Right ventricle myocardium superior (tissue), 1 donor: ENCODE data around the gene CNPY4. TPM values are rescaled to one million over a fixed set of nuclear protein-coding genes. Genes with fewer than 3 reads are reported as not detected.

ENCODE experiments used
- ATAC-seq: fragments of 200-7000 bp; cut with Tn5 transposase; one replicate; pipeline ENCODE4 v1.9.1; 2020; ENCODE audit warnings: mild to moderate bottlenecking; ENCODE audit not compliant: poor library complexity
- DNase-seq: peaks from one replicate; pipeline ENCODE4 v3.0.0-alpha.2; 2020
- intact Hi-C: fragments of 100-400 bp; cut with DNase I; formaldehyde crosslinking; loops from one replicate; pipeline ENCODE4 v1.11.2; 2022
- microRNA-seq: library from miRNA; unstranded; fragments of <30 nt; microRNA quantifications from one replicate; pipeline ENCODE4 v1.2.0, GENCODE V29; 2020
- total RNA-seq: library from RNA; stranded (reverse); fragmentation: NEBNext Ultra II Directional; extraction: Animal tissue kit (Norgen Biotek cat#: 25700); gene quantifications from one replicate; pipeline ENCODE4 v1.2.1, GENCODE V29; 2021
- donor health status: DM: no; HTN: yes; CAD: no; lungs with severe emphysema.

Gene CNPY4
- total RNA-seq, 1 donor from 2014 or later, result 9.5 TPM

- ATAC-seq (no peak), DNase-seq (no peak)
- intact Hi-C loops, result no loop called here
Observed at GRCh38 chr7:100173806-100174495, 54.5 kb downstream of the CNPY4 start.

- ATAC-seq (no peak), DNase-seq (no peak)
- intact Hi-C loops, result no loop called here
Observed at GRCh38 chr7:100174582-100174981, 55.1 kb downstream of the CNPY4 start.

Small RNAs within 50 kb of the gene (microRNA-seq; reads per million reads assigned to microRNA genes)
- gene MIR106B (1,113 reads per million, percentile 84 among the genes with 10 or more reads in this experiment), gene MIR25 (286 reads per million, percentile 68 among the genes with 10 or more reads in this experiment), gene MIR4658 (not detected), gene MIR93 (1,762 reads per million, percentile 87 among the genes with 10 or more reads in this experiment)

Other genes with a start within 250 kb of the CNPY4 start
- gene OR2AE1, start 242.6 kb upstream of the CNPY4 start, total RNA-seq, result not detected
- gene TRIM4, start 200.1 kb upstream of the CNPY4 start, total RNA-seq, result 6.9 TPM
- 0.19 TPM for gene GJC3, start 190.0 kb upstream of the CNPY4 start, total RNA-seq
- gene AZGP1, start 143.6 kb upstream of the CNPY4 start, total RNA-seq, result 113 TPM
- 30.3 TPM for gene ZKSCAN1, start 104.0 kb upstream of the CNPY4 start, total RNA-seq
- gene ZSCAN21, start 69.9 kb upstream of the CNPY4 start, total RNA-seq, result 6.9 TPM
- 12.0 TPM for gene ZNF3, start 37.9 kb upstream of the CNPY4 start, total RNA-seq
- 107 TPM for gene COPS6, start 30.7 kb upstream of the CNPY4 start, total RNA-seq
- 21.6 TPM for gene MCM7, start 18.2 kb upstream of the CNPY4 start, total RNA-seq
- 13.4 TPM for gene AP4M1, start 18.0 kb upstream of the CNPY4 start, total RNA-seq
- 35.8 TPM for gene TAF6, start 276 bp upstream of the CNPY4 start, total RNA-seq
- gene MBLAC1, start 7.3 kb downstream of the CNPY4 start, total RNA-seq, result 2.6 TPM
- 121 TPM for gene LAMTOR4, start 29.3 kb downstream of the CNPY4 start, total RNA-seq
- gene TRAPPC14, start 39.1 kb downstream of the CNPY4 start, total RNA-seq, result 7.5 TPM
- 1.7 TPM for gene GAL3ST4, start 49.0 kb downstream of the CNPY4 start, total RNA-seq
- 0.13 TPM for gene GPC2, start 57.7 kb downstream of the CNPY4 start, total RNA-seq
- gene STAG3, start 58.3 kb downstream of the CNPY4 start, total RNA-seq, result 0.94 TPM
- gene PVRIG, start 100.3 kb downstream of the CNPY4 start, total RNA-seq, result not detected
- gene SPDYE3, start 188.1 kb downstream of the CNPY4 start, total RNA-seq, result not detected
- gene PILRB, start 238.5 kb downstream of the CNPY4 start, total RNA-seq, result 8.8 TPM